Left ventricle myocardium superior (tissue), 1 donor: ENCODE measurements around the gene RBM4B. TPM values are rescaled to one million over a fixed set of nuclear protein-coding genes. Genes with fewer than 3 reads are reported as not detected.

Experiments
- ATAC-seq: fragments of 200-7000 bp; cut with Tn5 transposase; one replicate; pipeline ENCODE4 v1.9.1; 2020; ENCODE audit warnings: mild to moderate bottlenecking, moderate library complexity
- DNase-seq: peaks from one replicate; pipeline ENCODE4 v3.0.0-alpha.2; 2020
- intact Hi-C: fragments of 100-400 bp; cut with micrococcal nuclease; formaldehyde crosslinking; loops from one replicate; pipeline ENCODE4 v1.11.0; 2022
- total RNA-seq: library from RNA; stranded (reverse); fragmentation: NEBNext Ultra II Directional; extraction: Animal tissue kit (Norgen Biotek cat#: 25700); gene quantifications from one replicate; pipeline ENCODE4 v1.2.1, GENCODE V29; 2021
- donor health status: DM: no; HTN: yes; CAD: no; lungs with severe emphysema.

Gene RBM4B
- total RNA-seq, 1 donor from 2014 or later = 13.1 TPM

DNA sequence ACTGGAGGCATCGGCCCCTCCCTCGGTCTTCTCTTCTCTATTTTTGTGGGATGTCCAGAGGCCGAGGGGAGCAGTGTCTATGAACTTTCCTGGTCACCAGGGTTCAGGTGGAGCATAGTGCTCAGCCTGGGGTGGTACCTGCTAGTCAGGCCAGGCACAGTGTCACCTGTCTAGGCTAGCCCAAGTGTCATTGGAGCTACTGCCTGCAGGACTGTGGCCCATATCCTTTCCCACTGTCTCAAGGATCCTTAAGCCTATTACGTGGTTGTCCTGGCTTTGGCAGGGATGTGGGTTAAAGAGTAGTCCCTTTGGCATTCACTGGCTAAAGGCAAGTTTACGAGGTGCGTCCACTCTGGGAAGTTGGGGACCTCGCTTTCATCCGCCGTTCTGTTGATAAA is 51.9 kb downstream of the RBM4B start:
- no peak for ATAC-seq

DNA sequence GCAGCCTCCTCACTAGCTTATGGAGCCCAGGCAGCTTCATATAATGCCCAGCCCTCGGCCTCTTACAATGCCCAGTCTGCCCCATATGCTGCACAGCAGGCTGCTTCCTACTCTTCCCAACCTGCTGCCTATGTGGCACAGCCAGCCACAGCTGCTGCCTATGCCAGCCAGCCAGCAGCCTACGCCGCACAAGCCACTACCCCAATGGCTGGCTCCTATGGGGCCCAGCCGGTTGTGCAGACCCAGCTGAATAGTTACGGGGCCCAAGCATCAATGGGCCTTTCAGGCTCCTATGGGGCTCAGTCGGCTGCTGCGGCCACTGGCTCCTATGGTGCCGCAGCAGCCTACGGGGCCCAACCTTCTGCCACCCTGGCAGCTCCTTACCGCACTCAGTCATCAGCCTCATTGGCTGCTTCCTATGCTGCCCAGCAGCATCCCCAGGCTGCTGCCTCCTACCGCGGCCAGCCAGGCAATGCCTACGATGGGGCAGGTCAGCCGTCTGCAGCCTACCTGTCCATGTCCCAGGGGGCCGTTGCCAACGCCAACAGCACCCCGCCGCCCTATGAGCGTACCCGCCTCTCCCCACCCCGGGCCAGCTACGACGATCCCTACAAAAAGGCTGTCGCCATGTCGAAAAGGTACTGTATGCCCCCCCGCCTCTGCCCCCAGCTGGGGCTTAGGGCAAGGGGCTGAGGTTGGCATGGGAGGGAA is 52.5 kb downstream of the RBM4B start:
- intact Hi-C loops = no loop called here
- ATAC-seq (no peak), DNase-seq (no peak)

More for the DNA sequence above, 51.9 kb downstream of the RBM4B start:
- DNase-seq = no peak
- intact Hi-C loops = no loop called here

DNA sequence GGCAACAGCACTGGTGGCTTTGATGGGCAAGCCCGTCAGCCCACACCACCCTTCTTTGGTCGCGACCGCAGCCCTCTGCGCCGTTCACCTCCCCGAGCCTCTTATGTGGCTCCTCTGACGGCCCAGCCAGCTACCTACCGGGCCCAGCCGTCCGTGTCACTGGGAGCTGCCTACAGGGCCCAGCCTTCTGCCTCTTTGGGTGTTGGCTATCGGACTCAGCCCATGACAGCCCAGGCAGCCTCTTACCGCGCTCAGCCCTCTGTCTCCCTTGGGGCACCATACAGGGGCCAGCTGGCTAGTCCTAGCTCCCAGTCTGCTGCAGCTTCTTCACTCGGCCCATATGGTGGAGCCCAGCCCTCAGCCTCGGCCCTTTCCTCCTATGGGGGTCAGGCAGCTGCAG is 53.2 kb downstream of the RBM4B start:
- intact Hi-C loops = no loop called here
- DNase-seq (no peak), ATAC-seq (peak; percentile 23)

DNA sequence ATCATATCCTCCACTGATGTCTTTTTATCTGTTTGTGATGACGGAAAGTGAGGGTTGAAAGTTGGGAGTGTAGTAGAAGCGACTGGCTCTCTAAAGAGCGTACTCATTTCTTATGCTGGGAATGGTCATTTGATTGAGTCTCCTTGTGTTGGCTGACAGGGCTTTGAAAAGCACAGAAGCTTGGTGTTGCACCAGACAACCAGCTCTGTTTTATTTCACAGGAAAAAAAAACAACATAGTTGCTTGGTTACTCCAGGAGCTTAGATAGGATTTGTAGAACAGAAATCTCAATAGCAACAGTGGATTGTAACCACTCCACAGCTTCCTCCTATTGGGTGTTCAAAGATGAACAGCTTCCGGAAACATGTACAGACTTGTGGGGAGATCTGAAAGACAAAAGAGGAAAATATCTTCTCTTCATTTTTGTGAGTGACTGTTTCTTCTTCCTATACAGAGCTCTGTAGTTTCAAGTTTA is 58.6 kb downstream of the RBM4B start:
- intact Hi-C loops = no loop called here
- DNase-seq (no peak), ATAC-seq (peak; percentile 9)

DNA sequence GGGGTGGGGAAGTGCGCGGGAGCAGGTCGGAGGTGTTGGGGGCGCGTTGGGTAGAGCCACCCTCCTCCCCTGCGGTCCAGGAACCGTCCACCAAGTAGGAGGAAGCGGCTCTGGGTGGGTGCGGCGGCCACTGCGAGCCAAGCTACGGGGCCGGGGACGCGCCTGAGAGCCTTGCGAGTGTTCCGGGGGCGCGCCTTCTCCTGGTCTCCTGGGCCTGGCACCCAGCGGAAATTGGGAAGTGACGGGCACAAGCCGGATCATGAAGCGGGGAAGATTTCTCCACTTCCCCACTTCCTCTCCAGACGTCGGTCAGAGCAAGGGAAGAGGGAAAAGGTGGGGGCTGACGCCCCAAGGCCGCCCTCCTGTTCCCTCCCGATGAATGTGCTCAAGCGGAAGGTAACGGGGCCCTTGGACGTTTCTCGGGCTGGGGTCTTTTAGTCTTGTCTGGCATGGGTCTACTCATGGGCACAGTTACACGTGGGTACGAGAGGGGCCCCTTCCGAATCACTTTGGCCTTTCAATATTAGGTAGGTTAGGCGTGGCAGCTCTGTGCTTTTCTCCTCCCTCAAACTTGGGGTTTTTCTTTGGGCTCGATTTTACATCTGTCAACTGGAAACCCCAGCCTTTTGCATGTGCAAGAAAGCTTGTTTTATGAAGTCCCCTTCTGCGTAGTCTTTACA is 60.4 kb downstream of the RBM4B start:
- peak; percentile 86 for DNase-seq
- ATAC-seq = peak; percentile 47
- intact Hi-C loops = no loop called here

DNA sequence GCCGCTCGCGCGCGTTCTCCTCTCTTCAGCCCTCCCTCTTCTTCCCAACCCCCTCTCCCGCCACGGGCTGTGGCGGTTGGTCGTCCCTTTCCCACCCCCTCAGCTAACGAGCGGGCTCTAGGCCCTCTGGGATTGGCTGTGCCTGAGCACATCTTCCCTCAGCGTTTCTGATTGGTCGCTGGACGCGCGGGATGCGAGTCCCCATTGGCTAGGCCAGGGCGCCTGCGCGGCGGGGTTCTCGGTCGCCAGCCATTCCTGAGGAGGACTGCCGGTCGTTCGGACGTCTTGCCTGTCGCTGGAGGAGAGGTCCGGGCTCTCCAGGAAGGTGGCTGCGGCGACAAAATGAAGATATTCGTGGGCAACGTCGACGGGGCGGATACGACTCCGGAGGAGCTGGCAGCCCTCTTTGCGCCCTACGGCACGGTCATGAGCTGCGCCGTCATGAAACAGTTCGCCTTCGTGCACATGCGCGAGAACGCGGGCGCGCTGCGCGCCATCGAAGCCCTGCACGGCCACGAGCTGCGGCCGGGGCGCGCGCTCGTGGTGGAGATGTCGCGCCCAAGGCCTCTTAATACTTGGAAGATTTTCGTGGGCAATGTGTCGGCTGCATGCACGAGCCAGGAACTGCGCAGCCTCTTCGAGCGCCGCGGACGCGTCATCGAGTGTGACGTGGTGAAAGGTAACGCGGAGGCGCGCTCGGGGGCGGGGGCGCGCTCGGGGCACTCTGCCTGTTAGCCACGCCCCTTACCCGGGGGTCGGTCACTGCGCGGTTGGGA is 61.1 kb downstream of the RBM4B start, which contains the start of gene RBM14:
Gene RBM14, plus strand, starts transcription at position 252 of the 776 bp plus-strand sequence. Its CDS starts 91 bp downstream, at position 343.
- peak; percentile 97 for ATAC-seq
- peak; percentile 99 for DNase-seq
- intact Hi-C loops = no loop called here

Other genes with a start within 250 kb of the RBM4B start
- gene MRPL11, start 239.0 kb downstream of the RBM4B start, total RNA-seq = 61.1 TPM
- 10.9 TPM for gene PELI3, start 211.0 kb downstream of the RBM4B start, total RNA-seq
- 9.7 TPM for gene DPP3, start 197.5 kb downstream of the RBM4B start, total RNA-seq
- 17.8 TPM for gene BBS1, start 167.3 kb downstream of the RBM4B start, total RNA-seq
- 5.5 TPM for gene ZDHHC24, start 131.8 kb downstream of the RBM4B start, total RNA-seq
- not detected for gene ACTN3, start 131.0 kb downstream of the RBM4B start, total RNA-seq
- gene CTSF, start 109.3 kb downstream of the RBM4B start, total RNA-seq = 64.5 TPM
- gene CCDC87, start 84.8 kb downstream of the RBM4B start, total RNA-seq = 0.25 TPM
- gene CCS, start 84.7 kb downstream of the RBM4B start, total RNA-seq = 26.8 TPM
- 31.4 TPM for gene RBM14, start 61.3 kb downstream of the RBM4B start, total RNA-seq
- 69.5 TPM for gene RBM4, start 39.2 kb downstream of the RBM4B start, total RNA-seq
- gene SPTBN2, start 51.3 kb upstream of the RBM4B start, total RNA-seq = 1.1 TPM
- gene RCE1, start 165.6 kb upstream of the RBM4B start, total RNA-seq = 6.5 TPM
- gene LRFN4, start 179.2 kb upstream of the RBM4B start, total RNA-seq = 17.2 TPM